NCI-H1436 (cell line): ENCODE data around the gene COQ6.
"Not testable (repeated sequence)": the region's sequence is repeated elsewhere in the genome, so short reads cannot be mapped to it uniquely, and the experiment has no call there.

ENCODE experiments used
- DNase-seq: peaks from one replicate; lab custom pipeline; 2025; lab: John Stamatoyannopoulos, UW

COQ6 gene

GRCh38 chr14:73949752-73950734 lies at the start of gene COQ6, which contains the start of gene FAM161B:
COQ6 (plus strand) TSS chr14:73950302; CDS start chr14:73950333, 31 bp downstream.
FAM161B (minus strand) TSS chr14:73950094; CDS start chr14:73950026, 68 bp downstream.
- DNase-seq: peak; percentile 96

DNA sequence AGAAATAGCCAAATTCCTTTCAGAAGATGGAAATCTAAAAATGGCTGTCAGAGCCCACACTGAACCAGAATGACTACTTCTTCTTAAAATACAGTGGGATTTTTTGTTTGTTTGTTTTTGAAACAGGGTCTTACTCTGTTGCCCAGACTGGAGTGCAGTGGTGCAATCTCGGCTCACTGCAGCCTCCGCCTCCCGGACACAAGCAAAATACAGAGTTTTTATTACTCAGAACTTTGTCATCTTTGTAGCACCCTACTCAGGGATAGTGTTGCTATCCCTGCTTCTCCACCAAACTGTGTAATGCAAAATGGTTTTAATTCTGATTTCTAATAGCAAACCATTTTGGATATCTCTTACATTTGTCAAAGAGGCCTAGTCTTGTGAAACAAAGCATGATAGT lies 47.1 kb upstream of the COQ6 start:
- no peak for DNase-seq

DNA sequence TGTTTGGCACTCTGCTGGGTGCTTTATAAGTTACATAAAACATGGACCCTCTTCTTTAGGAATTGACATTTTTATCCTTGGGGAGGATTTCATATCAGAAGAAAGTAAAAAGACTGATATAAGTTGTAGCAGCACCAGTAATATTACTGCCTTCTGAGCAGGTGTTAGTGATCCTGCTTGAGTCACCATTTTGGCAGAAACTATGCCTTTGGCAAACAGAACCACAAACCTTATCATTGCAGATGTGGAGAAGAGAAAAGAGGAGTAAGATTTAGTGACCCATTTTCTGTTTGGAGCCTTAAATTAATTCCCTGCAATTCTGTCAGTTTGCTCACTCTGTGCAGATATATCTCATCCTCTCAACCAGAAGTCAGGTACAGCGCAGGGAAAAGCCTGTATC lies 40.4 kb upstream of the COQ6 start:
- no peak for DNase-seq

DNA sequence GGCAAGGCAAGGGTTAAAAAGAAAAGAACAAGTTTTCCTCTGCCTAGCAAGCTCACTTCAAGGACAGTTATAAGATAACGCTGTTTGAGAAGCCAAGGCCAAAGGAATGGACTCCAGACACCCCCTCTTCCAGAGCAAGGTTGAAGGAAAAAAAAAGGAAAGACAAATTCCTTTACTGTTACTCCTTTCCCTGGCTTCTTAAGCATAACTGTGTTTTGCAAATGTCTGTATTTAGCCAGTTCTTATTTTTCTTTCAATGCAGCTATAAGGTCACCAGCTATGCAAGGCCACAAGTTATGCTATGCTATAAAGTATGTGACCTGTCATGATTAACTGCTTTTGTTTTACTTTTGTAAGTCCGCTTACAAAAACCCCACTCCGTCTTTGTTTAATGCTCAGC lies 36.8 kb upstream of the COQ6 start:
- DNase-seq: no peak

GRCh38 chr14:73916324-73916723 lies 33.8 kb upstream of the COQ6 start:
- no peak for DNase-seq

DNA sequence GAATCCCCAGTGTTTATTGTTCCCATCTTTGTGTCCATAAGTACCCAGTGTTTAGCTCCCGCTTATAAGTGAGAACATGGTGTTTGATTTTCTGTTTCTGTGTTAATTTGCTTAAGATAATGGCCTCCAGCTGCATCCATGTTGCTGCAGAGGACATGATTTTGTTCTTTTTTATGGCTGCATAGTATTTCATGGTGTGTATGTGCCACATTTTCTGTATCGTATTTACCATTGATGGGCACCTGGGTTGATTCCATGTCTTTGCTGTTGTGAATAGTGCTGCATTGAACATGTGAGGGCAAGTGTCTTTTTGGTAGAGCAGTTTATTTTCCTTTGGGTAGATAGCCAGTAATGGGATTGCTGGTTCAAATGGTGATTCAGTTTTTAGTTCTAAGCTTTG lies 30.6 kb upstream of the COQ6 start:
- not testable (repeated sequence) for DNase-seq

DNA sequence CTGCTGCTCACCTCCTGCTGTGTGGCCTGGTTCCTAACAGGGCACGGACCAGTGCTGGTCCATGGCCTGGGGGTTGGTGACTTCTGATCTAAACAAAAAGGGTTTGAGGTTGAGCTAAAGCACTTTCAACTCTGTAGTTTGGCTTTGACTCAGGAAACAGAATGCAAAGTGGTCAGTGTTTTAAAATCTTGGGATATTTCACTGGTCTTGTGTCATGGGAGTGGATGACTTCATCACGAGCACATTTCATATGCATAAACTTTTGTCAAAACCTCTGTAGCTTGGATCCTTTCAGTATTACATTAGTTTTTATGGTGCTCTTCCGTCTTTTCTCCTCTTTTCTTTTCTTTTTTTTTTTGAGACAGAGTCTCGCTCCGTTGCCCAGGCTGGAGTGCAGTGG lies 25.8 kb upstream of the COQ6 start:
- DNase-seq: no peak

DNA sequence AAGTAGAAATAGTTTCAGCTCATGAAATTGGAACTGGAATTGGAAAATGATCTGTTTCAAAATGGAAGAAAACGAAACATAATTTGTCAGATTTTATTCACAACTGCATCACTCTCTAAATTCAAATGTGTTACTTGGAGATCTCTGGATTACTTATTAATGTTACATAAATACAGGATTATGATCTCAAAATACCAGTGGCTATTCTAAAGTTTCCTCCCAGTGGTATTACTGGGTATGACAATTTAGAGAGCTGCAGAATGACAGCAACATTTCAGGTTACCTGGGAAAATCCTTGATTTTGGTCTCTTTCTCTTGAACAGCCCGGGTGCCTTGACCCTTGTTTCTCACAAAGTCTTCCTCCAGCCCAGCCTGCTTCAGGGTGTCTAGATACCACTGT lies 14.4 kb upstream of the COQ6 start:
- no peak for DNase-seq

DNA sequence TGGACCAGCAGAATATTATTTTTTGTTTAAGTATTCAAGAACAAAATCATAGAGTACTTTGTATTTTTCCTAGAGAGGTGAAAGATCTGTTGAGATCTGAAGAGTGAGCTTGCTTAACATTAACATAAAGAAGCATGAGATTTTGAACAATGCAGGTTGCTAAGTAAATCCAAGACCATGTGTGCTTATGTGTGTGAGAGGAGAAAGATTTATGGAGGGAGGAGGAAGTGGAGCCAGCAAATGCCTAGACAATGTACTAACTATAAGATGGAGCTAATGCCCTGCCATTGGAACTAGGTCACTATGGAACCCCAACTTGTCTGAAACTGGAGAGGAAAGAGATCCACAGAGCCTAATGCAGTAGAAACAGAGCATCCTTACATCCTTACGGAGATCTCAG lies 13.6 kb upstream of the COQ6 start:
- DNase-seq: no peak

- DNase-seq: no peak
These were observed 13.1 kb upstream of the COQ6 start for GRCh38 chr14:73937012-73937411.

DNA sequence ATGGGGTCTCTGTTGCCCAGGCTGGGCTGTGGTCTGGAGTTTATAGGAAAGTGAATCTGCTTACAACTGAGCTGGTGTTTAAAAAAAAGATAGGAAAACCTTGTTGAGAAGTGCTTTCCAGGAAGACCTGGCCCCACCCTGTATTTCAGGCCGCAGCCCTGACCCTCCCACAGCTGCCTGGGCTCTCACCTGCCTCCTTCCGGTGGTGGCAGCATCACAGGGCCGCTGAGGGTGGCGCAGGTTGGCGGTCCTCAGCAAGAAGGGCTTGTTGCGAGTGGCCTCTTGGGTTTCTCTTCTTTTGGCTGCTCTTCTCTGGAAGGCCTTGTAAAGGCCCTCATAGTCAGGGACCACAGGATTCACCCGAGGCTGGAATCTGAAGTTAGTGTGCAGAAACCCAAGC lies 7.9 kb upstream of the COQ6 start:
- DNase-seq: no peak

DNA sequence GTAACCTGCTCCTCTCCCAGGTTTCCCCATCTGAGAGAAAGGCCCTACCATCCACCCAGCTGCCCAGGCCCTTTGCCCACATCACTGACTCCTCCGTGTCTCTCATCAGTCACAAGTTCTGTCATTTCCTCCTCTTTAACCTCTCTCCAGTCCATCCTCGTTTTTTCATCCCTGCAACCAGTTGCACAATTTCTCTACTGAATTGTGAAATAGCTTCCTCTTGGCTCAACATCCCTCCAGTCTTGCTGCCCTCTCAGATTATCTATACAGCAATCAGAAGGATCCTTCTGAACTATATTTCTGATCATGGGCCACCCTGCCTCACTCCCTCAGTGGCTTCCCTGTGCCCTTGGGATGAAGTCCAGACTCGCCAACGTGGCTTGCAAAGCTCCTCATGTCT lies 7.0 kb upstream of the COQ6 start:
- DNase-seq: no peak

- DNase-seq: no peak
These were observed 5.5 kb upstream of the COQ6 start for GRCh38 chr14:73944432-73945158.

DNA sequence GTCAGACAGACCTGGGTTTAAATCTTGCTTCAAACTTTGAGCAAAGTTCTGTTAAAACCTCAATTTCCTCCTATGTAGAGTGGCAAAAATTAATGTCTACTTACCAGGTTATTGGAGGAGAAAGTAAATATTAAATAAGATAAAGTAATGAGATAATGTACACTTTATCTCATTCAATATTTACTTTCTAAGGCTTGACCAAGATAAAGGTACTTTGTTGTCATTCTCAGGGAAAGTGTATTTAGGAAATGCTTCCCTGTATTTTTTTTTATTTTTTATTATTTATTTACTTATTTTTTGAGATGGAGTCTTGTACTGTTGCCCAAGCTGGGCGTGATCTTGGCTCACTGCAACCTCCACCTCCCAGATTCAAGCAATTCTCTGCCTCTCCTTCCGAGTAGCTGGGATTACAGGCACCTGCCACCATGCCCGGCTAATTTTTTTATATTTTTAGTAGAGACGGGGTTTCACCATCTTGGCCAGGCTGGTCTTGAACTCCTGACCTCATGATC lies 4.9 kb upstream of the COQ6 start:
- DNase-seq: no peak

GRCh38 chr14:73953731-73954130 lies 3.6 kb downstream of the COQ6 start:
- DNase-seq: no peak

DNA sequence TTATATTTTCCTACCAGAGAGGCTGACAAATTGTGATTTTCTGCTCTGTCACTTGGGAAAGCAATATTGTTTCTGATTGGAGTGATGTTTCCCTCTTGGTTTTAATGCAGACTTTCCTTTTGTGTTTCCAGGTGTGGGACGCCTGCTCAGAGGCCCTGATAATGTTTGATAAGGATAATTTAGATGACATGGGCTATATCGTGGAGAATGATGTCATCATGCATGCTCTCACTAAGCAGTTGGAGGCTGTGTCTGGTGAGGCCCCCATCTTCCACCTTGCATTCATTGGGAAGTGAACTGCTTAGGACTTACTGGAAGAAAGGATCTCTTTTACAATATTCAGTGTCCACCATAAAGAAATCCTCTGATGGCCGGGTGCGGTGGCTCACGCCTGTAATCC lies 5.6 kb downstream of the COQ6 start:
- no peak for DNase-seq

GRCh38 chr14:73958591-73958990 lies 8.5 kb downstream of the COQ6 start:
- no peak for DNase-seq

DNA sequence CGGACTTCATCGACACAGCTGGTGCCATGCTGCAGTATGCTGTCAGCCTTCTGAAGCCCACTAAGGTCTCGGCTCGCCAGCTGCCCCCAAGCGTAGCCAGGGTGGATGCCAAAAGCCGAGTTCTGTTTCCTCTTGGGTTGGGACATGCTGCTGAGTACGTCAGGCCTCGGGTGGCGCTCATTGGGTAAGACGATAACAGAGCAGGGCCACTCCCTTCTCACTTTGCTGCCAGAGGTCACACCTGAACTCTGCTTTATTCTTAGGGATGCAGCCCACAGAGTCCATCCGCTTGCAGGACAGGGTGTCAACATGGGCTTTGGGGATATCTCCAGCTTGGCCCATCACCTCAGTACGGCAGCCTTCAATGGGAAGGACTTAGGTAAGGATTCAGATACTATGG lies 11.1 kb downstream of the COQ6 start:
- no peak for DNase-seq

DNA sequence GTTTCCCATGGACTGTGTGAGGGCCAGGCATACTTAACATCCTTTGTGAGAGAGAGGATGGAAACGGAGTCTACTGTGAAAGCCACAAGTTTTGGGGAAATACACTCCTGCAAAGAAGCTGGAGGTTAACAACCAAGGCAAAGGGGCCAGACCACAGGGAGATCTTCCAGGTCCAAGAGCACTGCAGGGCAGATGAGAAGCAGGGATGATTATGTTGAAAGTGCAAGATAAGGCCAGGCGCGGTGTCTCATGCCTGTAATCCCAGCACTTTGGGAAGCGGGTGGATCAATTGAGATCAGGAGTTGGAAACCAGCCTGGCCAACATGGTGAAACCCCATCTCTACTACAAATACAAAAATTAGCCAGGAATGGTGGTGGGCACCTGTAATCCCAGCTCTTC lies 15.1 kb downstream of the COQ6 start:
- no peak for DNase-seq

DNA sequence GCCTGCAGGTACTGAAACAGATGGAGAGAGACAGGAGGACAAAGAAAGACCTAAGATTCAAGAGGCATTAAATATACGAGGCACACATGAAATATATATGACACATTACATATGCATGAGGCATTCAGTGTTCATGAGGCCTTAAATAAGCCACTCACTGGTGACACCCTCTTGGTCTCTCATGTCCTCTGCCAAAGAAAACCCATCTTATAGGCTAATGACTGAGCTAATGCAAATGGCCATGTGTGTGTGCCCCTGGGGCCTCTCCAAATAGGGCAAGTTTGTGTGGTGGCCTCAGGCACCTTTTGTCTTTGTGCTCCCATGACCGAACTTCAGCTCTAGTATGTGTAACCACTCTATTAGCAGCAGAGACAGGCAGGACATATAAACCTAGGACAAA lies 18.8 kb downstream of the COQ6 start:
- DNase-seq: no peak

GRCh38 chr14:73973497-73973896 lies 23.4 kb downstream of the COQ6 start:
- DNase-seq: no peak

DNA sequence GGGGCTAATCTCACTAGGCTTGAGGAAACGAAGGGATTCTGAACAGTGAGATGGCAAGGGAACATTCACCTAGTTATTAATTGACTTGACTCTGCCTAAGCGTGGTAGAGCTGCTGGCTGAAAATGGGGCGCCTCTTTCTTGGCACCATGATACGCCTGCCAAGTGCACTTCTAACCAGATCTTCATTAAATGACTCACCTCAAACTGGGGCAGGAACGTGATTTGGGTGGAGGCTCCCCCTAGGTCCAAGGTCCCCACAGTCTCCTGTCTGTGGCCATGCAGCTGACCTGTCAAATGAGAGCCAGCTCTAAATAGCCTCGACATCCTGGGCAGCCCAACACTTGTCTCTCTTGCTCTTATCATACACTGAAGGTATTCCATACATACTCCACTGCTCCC lies 26.0 kb downstream of the COQ6 start:
- DNase-seq: no peak

DNA sequence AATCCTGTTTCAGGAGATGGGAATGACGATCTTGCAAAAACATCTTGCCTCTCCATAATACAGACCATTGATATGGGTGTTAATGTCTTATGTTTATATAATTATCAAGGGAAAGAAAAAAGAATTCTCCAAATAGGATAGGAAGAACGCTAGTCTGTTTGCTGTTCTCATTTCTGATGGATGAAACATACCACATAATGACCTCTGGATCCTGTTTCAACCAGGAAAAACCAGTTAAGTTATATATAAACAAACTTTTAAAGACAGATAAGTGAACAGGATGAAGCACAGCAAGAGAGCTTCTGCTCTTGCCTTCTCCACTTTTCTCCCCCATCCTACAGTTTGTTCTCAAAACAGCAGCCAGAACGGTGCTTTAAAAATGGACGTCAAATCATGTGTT lies 27.8 kb downstream of the COQ6 start:
- no peak for DNase-seq
